MM.1S (cell line): ENCODE results near the gene SNW1.

ENCODE experiments used
- EZH2 ChIP-seq: fragments of 300-600 bp; sonication (generic); optimal IDR thresholded peaks from 2 replicates; pipeline ENCODE3; 2017; ENCODE audit warnings: low read depth, mild to moderate bottlenecking, antibody characterized with exemption, low read length, mixed read lengths
- EZH2phosphoT487 ChIP-seq: fragments of 300-600 bp; sonication (generic); IDR thresholded peaks from 2 replicates; pipeline ENCODE4 v1.6.1; 2018; ENCODE audit warnings: antibody characterized with exemption, low read length
- TF ChIP-seq, protein P1 (sequence below): fragments of 300-600 bp; sonication (generic); IDR thresholded peaks from 2 replicates; pipeline ENCODE4 v1.5.1; 2016; ENCODE audit warnings: antibody characterized with exemption, low read length, mixed read lengths

DNA sequence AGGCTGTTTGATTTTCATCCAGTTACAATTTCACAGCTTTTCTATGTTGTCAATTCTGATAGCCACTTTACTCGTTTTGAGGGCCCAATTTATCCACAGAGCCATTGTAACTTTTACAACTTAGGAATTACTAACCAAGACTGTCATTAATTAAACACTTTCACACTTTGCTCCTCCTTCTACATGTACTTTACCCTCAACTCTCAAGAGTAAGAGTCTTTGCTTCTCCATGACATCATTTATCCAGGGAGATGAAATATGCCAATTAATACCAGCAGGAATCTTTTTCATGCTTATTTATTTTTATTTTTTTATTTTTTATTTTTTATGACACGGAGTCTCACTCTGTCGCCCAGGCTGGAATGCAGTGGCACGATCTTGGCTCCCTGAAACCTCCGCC is 39.5 kb downstream of the SNW1 start:
- TF ChIP-seq EZH2, result no peak
- TF ChIP-seq, protein P1, sequence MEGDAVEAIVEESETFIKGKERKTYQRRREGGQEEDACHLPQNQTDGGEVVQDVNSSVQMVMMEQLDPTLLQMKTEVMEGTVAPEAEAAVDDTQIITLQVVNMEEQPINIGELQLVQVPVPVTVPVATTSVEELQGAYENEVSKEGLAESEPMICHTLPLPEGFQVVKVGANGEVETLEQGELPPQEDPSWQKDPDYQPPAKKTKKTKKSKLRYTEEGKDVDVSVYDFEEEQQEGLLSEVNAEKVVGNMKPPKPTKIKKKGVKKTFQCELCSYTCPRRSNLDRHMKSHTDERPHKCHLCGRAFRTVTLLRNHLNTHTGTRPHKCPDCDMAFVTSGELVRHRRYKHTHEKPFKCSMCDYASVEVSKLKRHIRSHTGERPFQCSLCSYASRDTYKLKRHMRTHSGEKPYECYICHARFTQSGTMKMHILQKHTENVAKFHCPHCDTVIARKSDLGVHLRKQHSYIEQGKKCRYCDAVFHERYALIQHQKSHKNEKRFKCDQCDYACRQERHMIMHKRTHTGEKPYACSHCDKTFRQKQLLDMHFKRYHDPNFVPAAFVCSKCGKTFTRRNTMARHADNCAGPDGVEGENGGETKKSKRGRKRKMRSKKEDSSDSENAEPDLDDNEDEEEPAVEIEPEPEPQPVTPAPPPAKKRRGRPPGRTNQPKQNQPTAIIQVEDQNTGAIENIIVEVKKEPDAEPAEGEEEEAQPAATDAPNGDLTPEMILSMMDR, result no peak
- TF ChIP-seq EZH2phosphoT487, result no peak
